ENCODE results near the gene HMGXB3. TPM values are rescaled to one million over a fixed set of nuclear protein-coding genes. Genes with fewer than 3 reads are reported as not detected.
"Not testable (repeated sequence)": the region's sequence is repeated elsewhere in the genome, so short reads cannot be mapped to it uniquely, and the experiment has no call there.

HMGXB3 gene
- polyA plus RNA-seq, 4 donors: 25.9 to 40.4 (median 33.3) TPM

DNA sequence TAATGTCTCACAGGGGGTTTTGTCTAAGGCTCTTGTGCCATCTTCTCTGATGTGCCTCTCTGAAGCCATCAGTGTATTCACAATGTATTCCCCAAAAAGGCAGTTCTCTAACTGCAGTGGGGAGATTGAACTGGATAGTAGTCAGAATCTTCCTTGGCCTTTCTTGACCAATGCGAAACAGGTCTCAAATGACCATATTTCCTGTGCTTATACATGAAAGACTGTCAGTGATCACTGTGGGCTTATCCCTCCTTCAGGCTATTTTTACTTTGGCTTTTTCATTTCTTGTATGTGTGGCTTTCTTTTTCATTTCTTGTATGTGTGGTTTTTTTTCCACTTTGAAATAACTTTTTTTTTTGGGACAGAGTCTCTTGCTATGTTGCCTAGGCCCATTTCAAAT lies 19.7 kb downstream of the HMGXB3 start:
- DNase-seq (ENCODE audit: low read depth in 4 of 4, low spot score in 2 of 4): no peak

GRCh38 chr5:150021491-150022157 lies 21.1 kb downstream of the HMGXB3 start:
- no peak for DNase-seq (ENCODE audit: low read depth in 4 of 4, low spot score in 2 of 4)

DNA sequence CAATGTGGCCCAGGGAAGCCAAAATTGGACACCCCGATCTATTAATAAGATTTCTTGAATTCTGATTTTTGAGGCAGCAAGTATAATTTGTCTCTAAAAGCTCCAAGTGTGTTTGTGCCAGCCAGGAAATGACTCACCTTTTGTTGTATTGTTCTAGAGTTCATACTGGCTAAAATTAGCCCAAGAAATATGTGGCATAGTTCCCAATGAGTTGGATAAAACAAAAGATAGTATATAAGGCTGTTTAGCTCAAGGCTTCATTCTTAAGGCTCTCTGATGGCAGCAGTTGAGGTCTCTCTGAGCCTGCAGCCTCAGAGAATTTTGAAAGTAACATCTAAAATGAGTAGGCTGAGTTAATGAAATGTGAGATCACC lies 21.6 kb downstream of the HMGXB3 start:
- no peak for DNase-seq (ENCODE audit: low read depth in 4 of 4, low spot score in 2 of 4)

GRCh38 chr5:150022681-150023080 lies 22.1 kb downstream of the HMGXB3 start:
- DNase-seq (ENCODE audit: low read depth in 4 of 4, low spot score in 2 of 4): no peak

DNA sequence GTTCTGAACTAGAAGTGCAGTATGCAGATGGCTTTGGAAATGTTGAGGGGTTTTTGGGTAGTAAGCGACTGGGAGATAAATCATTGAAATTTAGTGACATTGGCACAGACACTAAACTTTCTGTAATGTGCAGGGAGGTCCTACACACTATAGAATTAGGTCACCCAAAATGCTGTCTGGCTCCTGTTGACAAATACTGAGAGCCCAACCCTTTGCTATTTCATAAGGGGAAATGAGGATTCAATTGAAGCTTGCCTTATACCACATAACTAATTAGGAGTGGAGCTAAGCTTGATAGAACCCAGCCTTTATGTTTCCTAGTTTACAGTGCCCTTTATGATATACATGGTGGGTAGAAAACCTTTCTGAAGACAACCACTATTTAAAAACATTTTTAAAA lies 22.6 kb downstream of the HMGXB3 start:
- no peak for DNase-seq (ENCODE audit: low read depth in 4 of 4, low spot score in 2 of 4)

GRCh38 chr5:150024346-150024984 lies 23.9 kb downstream of the HMGXB3 start:
- no peak for DNase-seq (ENCODE audit: low read depth in 4 of 4, low spot score in 2 of 4)

- no peak for DNase-seq (ENCODE audit: low read depth in 4 of 4, low spot score in 2 of 4)
These were observed 26.2 kb downstream of the HMGXB3 start for GRCh38 chr5:150026682-150027172.

- DNase-seq (ENCODE audit: low read depth in 4 of 4, low spot score in 2 of 4): not testable (repeated sequence)
These were observed 27.5 kb downstream of the HMGXB3 start for GRCh38 chr5:150028047-150028446.

DNA sequence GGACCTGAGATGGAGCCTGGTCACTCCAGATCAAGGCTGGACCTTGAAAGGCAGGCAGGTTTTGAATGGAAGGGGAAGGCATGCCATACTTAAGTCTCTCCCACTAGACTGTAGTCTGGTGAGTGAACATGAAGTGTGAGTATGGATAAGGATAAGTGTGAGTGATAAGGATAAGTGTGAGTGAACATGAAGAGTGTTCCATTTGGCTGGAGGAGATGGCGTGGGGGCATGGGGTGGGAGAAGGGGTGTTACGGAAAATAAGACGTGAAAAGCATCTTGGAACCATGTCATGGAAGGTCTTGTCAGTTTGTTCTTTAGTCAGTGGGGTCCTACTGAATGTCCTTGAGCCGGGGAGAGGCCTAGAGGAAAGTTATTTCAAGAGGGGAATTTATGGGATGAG lies 32.8 kb downstream of the HMGXB3 start:
- no peak for DNase-seq (ENCODE audit: low read depth in 4 of 4, low spot score in 2 of 4)

GRCh38 chr5:150034662-150035061 lies 34.1 kb downstream of the HMGXB3 start:
- DNase-seq (ENCODE audit: low read depth in 4 of 4, low spot score in 2 of 4): no peak

GRCh38 chr5:150035139-150035895 lies 34.8 kb downstream of the HMGXB3 start:
- DNase-seq (ENCODE audit: low read depth in 4 of 4, low spot score in 2 of 4): no peak

DNA sequence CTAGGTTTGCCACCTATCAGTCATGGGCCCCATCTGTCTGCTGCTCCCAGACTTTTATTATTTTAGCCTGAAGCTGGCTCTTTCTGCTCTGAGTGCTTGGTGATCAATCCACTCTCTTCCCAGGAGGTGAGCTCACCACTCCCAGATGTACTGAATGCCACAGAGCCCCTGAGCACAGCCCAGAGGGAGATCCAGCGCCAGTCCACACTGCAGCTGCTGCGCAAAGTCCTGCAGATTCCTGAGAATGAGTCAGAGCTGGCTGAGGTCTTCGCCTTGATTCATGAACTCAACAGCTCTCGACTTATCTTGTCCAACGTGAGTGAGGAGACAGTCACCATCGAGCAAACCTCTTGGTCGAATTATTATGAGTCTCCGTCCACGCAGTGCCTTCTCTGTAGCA lies 36.0 kb downstream of the HMGXB3 start:
- DNase-seq (ENCODE audit: low read depth in 4 of 4, low spot score in 2 of 4): no peak

DNA sequence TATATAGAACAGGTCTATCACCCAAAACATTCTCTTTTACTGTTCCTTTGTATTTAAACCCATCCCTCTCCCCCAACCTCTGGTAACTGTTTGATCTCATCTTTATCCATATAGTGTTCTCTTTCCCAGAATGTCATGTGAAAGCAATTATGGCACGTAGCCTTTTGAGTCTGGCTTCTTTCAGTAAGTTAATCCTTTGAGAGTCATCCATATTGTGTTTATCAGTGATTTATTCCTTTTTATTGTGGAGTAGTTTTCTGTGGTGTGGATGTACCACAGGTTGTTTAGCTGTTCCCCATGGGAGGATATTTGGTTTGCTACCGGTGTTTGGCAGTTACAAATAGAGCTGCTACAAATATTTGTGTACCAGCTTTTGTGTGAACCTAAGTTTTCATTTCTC lies 38.0 kb downstream of the HMGXB3 start:
- no peak for DNase-seq (ENCODE audit: low read depth in 4 of 4, low spot score in 2 of 4)

- DNase-seq (ENCODE audit: low read depth in 4 of 4, low spot score in 2 of 4): no peak
These were observed 41.9 kb downstream of the HMGXB3 start for GRCh38 chr5:150042459-150042858.

DNA sequence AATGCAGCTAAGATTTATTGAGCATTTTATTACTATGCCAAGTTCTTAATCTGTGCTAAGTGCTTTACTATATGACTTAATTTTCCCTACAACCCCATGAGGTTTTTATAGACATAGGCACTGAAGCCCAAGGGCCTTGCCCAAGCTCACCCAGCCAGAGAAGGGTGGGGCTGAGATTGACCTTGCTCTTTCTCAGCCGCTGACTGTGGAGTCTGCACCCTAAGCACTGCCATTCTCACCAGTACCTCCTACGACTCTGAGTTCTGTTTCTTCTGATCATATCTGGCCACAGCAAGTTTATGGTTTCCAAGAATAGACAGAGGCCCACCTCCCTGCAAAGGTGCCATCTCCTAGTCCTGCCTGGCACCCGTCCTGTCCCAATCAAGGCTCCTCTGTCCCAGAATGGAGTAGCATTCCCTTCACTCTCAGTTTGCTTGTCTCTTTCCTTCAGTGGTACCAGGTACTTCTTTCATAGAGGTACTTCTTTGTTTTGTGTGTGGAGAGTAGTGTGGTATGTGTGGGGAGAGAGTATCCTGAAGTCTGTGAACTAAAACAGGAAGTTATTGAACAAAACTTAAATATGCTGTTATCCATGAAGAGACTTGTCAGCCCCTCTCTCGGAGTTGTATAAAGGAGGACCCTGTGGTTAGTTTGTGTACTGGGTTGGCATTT lies 43.3 kb downstream of the HMGXB3 start:
- DNase-seq (ENCODE audit: low read depth in 4 of 4, low spot score in 2 of 4): no peak

GRCh38 chr5:150044329-150044681 lies 43.8 kb downstream of the HMGXB3 start:
- DNase-seq (ENCODE audit: low read depth in 4 of 4, low spot score in 2 of 4): no peak

GRCh38 chr5:150044712-150045111 lies 44.2 kb downstream of the HMGXB3 start:
- DNase-seq (ENCODE audit: low read depth in 4 of 4, low spot score in 2 of 4): no peak

DNA sequence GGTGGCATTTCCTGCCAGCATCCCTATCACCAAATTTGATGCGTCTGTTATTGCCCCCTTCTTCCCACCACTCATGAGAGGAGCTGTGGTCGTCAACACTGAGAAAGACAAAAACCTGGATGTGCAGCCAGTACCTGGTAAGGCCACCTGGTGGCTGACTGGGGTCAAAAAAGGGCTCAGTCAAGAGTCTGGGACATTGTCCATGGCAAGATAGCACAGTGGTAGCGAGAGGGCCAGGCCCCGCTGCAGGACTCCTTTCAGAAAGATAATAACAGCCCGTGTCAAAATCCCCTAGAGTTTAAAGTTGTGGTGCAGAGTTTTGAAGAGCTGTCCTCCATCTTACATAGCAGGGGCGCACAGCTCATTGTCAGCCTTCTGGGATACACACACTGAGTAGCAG lies 45.0 kb downstream of the HMGXB3 start:
- DNase-seq (ENCODE audit: low read depth in 4 of 4, low spot score in 2 of 4): no peak

GRCh38 chr5:150046031-150046430 lies 45.5 kb downstream of the HMGXB3 start:
- no peak for DNase-seq (ENCODE audit: low read depth in 4 of 4, low spot score in 2 of 4)

DNA sequence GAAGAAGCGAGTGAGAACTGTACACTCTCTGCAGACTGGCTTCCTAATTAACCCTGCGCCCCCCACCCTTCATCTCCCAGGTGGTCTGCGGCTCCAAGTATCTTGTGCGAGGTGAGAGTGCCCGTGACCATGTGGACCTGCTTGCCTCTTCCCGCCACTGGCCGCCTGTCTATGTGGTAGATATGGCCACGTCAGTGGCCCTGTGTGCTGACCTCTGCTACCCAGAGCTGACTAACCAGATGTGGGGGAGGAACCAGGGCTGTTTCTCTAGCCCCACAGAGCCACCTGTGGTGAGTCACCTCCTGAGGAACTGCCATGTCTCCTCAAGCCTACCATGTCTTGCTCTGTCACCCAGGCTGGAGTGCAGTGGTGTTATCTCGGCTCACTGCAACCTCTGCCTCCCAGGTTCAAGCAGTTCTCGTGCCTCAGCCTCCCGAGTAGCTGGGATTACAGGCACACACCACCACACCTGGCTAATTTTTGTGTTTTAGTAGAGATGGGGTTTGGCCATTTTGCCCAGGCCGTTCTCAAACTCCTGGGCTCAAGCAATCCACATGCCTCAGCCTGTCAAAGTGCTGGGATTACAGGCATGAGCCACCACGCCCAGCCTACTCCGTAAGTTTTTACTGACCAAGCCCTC lies 49.8 kb downstream of the HMGXB3 start:
- DNase-seq (ENCODE audit: low read depth in 4 of 4, low spot score in 2 of 4): not testable (repeated sequence)
